Memory B cell (primary cell): ENCODE measurements around the gene UNC13B.
"Not testable (repeated sequence)": the region's sequence is repeated elsewhere in the genome, so short reads cannot be mapped to it uniquely, and the experiment has no call there.

Source experiments
- ATAC-seq: fragments of 150-1000 bp; cut with Tn5 transposase; 2 replicates; pipeline ENCODE4 v1.10.0; 2021; ENCODE audit warnings: low read depth, mild to moderate bottlenecking, moderate library complexity
- DNase-seq, 2 donors: peaks; one replicate each; pipeline ENCODE4 v3.0.0; 2022; ENCODE audit warnings: low spot score in 2 of 2
- H3K27ac Mint-ChIP-seq: one replicate; pipeline ENCODE4 v1.8.0; 2022; ENCODE audit warnings: mild to moderate bottlenecking, moderate library complexity, mixed read lengths
- H3K27me3 Mint-ChIP-seq: one replicate; pipeline ENCODE4 v1.8.0; 2022; ENCODE audit warnings: mixed read lengths
- H3K36me3 Mint-ChIP-seq: one replicate; pipeline ENCODE4 v1.8.0; 2022; ENCODE audit warnings: mild to moderate bottlenecking, mixed read lengths
- H3K4me1 Mint-ChIP-seq: one replicate; pipeline ENCODE4 v1.8.0; 2022; ENCODE audit warnings: mixed read lengths
- H3K4me3 Mint-ChIP-seq: one replicate; pipeline ENCODE4 v1.8.0; 2022; ENCODE audit warnings: mild to moderate bottlenecking, moderate library complexity, mixed read lengths
- H3K9me3 Mint-ChIP-seq: one replicate; pipeline ENCODE4 v1.8.0; 2022; ENCODE audit warnings: mixed read lengths

UNC13B gene

DNA sequence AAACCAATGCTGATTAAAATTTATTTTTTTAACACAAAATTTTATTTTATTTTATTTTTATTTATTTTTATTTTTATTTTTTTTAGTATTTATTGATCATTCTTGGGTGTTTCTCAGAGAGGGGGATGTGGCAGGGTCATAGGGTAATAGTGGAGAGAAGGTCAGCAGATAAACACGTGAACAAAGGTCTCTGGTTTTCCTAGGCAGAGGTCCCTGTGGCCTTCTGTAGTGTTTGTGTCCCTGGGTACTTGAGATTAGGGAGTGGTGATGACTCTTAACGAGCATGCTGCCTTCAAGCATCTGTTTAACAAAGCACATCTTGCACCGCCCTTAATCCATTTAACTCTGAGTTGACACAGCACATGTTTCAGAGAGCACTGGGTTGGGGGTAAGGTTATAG, 20.6 kb downstream of the UNC13B start:
- H3K27ac Mint-ChIP-seq, H3K9me3 Mint-ChIP-seq, ATAC-seq, DNase-seq, H3K27me3 Mint-ChIP-seq, H3K4me3 Mint-ChIP-seq, H3K36me3 Mint-ChIP-seq, H3K4me1 Mint-ChIP-seq: not testable (repeated sequence)

DNA sequence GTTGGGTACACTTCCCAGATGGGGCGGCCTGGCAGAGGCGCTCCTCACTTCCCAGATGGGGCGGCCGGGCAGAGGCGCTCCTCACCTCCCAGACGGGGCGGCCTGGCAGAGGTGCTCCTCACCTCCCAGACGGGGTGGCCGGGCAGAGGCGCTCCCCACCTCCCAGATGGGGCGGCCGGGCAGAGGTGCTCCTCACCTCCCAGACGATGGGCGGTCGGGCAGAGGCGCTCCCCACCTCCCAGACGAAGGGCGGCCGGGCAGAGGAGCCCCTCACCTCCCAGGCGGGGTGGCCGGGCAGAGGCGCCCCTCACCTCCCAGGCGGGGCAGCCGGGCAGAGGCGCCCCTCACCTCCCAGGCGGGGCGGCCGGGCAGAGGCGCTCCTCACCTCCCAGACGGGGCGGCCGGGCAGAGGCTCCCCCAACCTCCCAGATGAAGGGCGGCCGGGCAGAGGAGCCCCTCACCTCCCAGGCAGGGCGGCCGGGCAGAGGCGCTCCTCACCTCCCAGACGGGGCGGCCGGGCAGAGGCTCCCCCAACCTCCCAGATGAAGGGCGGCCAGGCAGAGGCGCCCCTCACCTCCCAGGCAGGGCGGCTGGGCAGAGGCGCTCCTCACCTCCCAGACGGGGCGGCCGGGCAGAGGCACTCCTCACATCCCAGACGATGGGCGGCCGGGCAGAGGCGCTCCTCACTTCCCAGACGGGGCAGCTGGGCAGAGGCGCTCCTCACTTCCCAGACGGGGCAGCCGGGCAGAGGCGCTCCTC, 21.4 kb downstream of the UNC13B start:
- H3K27me3 Mint-ChIP-seq, H3K4me1 Mint-ChIP-seq, H3K27ac Mint-ChIP-seq, H3K4me3 Mint-ChIP-seq, DNase-seq, H3K9me3 Mint-ChIP-seq, ATAC-seq, H3K36me3 Mint-ChIP-seq: not testable (repeated sequence)

GRCh38 chr9:35183755-35184480, 22.1 kb downstream of the UNC13B start:
- DNase-seq, H3K4me3 Mint-ChIP-seq, H3K4me1 Mint-ChIP-seq, H3K9me3 Mint-ChIP-seq, ATAC-seq, H3K36me3 Mint-ChIP-seq, H3K27me3 Mint-ChIP-seq, H3K27ac Mint-ChIP-seq: not testable (repeated sequence)

- no peak for ATAC-seq
- Mint-ChIP-seq H3K27me3 (no peaks in the 10 kb centered on the region), H3K36me3 (no peaks in the 10 kb centered on the region), H3K27ac (no peak overlapping the region), H3K4me3 (no peak overlapping the region), H3K4me1 (no peaks in the 10 kb centered on the region), H3K9me3 (peaks cover 4% of the 10 kb centered on the region)
- DNase-seq: no peak
Measured at GRCh38 chr9:35186524-35186923, 24.7 kb downstream of the UNC13B start.

DNA sequence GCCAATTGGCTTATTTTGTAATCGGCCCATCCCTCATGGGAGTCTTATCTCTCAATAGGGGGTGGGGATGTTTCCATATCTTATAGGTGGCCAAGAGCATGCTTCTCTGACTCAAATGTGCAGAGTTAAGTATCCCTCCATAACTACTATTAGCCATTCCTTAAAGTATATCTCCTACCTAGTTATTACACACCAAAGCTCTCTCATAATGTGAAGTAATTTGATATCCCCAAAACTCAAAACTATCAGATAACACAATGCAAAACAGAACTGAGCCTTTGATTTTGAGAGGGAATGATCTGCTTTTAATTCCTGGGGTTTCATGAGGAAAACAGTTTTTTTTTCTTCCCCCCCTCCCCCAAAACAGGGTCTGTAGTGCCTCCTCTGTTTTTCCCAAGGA, 28.4 kb downstream of the UNC13B start:
- peaks cover 1% of the 10 kb centered on the region for H3K36me3 Mint-ChIP-seq
- peaks cover 1% of the 10 kb centered on the region for H3K27me3 Mint-ChIP-seq
- peaks cover 16% of the 10 kb centered on the region for H3K9me3 Mint-ChIP-seq
- ATAC-seq (no peak), DNase-seq (no peak)
- H3K4me1 Mint-ChIP-seq: no peaks in the 10 kb centered on the region
- H3K4me3 Mint-ChIP-seq: no peak overlapping the region
- H3K27ac Mint-ChIP-seq: no peak overlapping the region

DNA sequence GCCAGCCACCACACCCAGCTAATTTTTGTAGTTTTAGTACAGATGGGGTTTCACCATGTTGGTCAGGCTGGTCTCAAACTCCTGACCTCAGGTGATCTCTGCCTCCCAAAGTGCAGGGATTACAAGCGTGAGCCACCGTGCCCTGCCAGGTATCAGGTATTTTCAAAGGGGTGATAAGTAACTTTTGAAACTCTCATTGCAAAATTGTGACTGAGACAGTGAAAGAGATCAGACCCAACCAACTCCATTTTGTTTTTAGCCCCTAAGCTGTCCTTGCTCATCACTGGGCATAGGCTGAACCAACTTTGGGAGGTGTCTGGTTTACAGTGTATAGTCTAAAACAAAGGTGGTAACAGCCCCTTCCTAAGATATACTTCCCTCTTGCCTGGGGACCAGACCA, 29.3 kb downstream of the UNC13B start:
- H3K9me3 Mint-ChIP-seq: peaks cover 16% of the 10 kb centered on the region
- no peak for ATAC-seq
- H3K27ac Mint-ChIP-seq: no peak overlapping the region
- peaks cover 1% of the 10 kb centered on the region for H3K27me3 Mint-ChIP-seq
- no peaks in the 10 kb centered on the region for H3K4me1 Mint-ChIP-seq
- DNase-seq: no peak
- peaks cover 1% of the 10 kb centered on the region for H3K36me3 Mint-ChIP-seq
- no peak overlapping the region for H3K4me3 Mint-ChIP-seq

- no peak for ATAC-seq
- H3K4me1 Mint-ChIP-seq: no peaks in the 10 kb centered on the region
- peaks cover 4% of the 10 kb centered on the region for H3K27me3 Mint-ChIP-seq
- DNase-seq: no peak
- peaks cover 1% of the 10 kb centered on the region for H3K36me3 Mint-ChIP-seq
- H3K9me3 Mint-ChIP-seq: peaks cover 17% of the 10 kb centered on the region
- H3K4me3 Mint-ChIP-seq: no peak overlapping the region
- H3K27ac Mint-ChIP-seq: no peak overlapping the region
Measured at GRCh38 chr9:35193762-35194161, 32.0 kb downstream of the UNC13B start.

DNA sequence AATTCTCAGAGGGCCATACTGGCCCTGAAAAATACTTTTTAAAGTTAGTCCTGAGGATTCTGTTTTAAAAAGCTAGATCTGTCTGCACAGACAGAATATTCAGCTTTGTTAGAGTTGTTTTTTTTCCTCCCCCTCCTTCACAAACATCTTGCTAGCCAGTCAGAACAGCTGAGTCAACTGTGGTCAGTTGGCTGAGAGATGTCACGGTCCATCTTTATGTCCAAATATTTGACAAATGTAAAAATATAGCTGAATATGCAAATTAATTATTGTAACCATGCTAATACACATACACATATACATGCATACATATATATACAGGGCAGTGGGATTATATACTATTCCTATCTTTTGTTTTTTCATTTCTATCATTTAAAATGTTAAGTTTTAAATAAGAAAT, 33.9 kb downstream of the UNC13B start:
- ATAC-seq (no peak), DNase-seq (no peak)
- no peak overlapping the region for H3K4me3 Mint-ChIP-seq
- peaks cover 4% of the 10 kb centered on the region for H3K27me3 Mint-ChIP-seq
- H3K9me3 Mint-ChIP-seq: peaks cover 17% of the 10 kb centered on the region
- no peaks in the 10 kb centered on the region for H3K4me1 Mint-ChIP-seq
- no peak overlapping the region for H3K27ac Mint-ChIP-seq
- peaks cover 1% of the 10 kb centered on the region for H3K36me3 Mint-ChIP-seq

DNA sequence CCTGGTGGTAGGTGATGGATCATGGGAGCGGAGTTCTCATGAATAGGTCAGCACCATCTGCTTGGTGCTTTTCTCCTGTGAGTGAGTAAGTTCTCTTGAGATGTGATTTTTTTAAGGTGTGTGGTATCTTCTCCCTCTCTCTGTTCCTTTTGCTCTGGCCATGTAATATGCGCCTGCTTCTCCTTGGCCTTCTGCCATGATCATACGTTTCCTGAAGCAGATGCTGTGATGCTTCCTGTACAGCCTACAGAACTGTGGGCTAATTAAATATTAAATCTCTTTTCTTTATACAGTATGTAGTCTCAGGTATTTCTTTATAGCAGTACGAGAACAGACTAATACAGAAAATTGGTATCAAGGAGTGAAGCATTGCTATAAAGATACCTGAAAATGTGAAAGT, 36.4 kb downstream of the UNC13B start:
- H3K36me3 Mint-ChIP-seq: peaks cover 4% of the 10 kb centered on the region
- H3K4me1 Mint-ChIP-seq: no peaks in the 10 kb centered on the region
- H3K9me3 Mint-ChIP-seq: peaks cover 16% of the 10 kb centered on the region
- ATAC-seq (no peak), DNase-seq (no peak)
- no peak overlapping the region for H3K4me3 Mint-ChIP-seq
- H3K27ac Mint-ChIP-seq: no peak overlapping the region
- peaks cover 9% of the 10 kb centered on the region for H3K27me3 Mint-ChIP-seq

GRCh38 chr9:35203528-35203927, 41.7 kb downstream of the UNC13B start:
- Mint-ChIP-seq H3K27me3 (peaks cover 8% of the 10 kb centered on the region), H3K4me1 (no peaks in the 10 kb centered on the region), H3K27ac (no peak overlapping the region), H3K4me3 (no peak overlapping the region), H3K36me3 (peaks cover 3% of the 10 kb centered on the region), H3K9me3 (peaks cover 19% of the 10 kb centered on the region)
- DNase-seq (no peak), ATAC-seq (no peak)

DNA sequence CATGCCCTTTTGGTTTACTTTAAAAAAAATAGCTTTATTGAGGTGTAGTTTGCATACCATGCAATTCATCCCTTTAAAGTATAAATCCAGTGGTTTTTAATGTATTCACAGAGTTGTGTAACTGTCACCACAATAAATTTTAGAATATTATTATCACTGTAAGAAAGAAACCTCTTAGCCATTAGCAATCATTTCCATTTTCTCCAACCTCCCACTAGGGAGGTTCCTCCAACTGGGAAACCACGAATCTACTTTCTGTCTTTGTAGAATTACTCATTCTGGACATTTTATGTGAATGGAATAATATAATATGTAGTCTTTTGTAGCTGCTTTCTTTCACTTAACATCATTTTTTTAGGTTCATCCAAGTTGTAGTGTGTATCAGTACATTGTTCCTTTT, 43.5 kb downstream of the UNC13B start:
- Mint-ChIP-seq H3K27me3 (peaks cover 9% of the 10 kb centered on the region), H3K27ac (no peak overlapping the region), H3K9me3 (peaks cover 19% of the 10 kb centered on the region), H3K36me3 (peaks cover 3% of the 10 kb centered on the region), H3K4me1 (no peaks in the 10 kb centered on the region), H3K4me3 (no peak overlapping the region)
- DNase-seq (no peak), ATAC-seq (no peak)

DNA sequence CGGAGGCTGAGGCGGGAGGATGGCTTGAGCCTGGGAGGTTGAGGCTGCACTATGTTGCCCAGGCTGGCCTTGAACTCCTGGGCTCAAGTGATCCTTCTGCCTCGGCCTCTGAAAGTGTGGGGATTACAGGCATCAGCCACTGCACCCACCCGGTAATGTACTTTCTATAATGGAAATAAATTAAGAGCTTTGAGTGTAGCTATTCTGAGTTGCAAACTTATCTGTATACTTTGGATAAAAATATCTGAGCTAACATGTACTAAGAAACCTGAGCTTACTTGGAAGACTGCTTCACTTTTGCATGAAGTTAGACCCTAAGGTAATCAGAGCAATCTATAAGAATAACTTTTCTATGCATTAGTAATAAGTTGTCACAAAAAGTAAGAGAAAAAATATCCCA, 50.0 kb downstream of the UNC13B start:
- no peak for DNase-seq
- Mint-ChIP-seq H3K27ac (no peak overlapping the region), H3K4me1 (no peaks in the 10 kb centered on the region), H3K36me3 (no peaks in the 10 kb centered on the region), H3K4me3 (no peak overlapping the region), H3K9me3 (peaks cover 1% of the 10 kb centered on the region), H3K27me3 (peaks cover 5% of the 10 kb centered on the region)
- no peak for ATAC-seq

DNA sequence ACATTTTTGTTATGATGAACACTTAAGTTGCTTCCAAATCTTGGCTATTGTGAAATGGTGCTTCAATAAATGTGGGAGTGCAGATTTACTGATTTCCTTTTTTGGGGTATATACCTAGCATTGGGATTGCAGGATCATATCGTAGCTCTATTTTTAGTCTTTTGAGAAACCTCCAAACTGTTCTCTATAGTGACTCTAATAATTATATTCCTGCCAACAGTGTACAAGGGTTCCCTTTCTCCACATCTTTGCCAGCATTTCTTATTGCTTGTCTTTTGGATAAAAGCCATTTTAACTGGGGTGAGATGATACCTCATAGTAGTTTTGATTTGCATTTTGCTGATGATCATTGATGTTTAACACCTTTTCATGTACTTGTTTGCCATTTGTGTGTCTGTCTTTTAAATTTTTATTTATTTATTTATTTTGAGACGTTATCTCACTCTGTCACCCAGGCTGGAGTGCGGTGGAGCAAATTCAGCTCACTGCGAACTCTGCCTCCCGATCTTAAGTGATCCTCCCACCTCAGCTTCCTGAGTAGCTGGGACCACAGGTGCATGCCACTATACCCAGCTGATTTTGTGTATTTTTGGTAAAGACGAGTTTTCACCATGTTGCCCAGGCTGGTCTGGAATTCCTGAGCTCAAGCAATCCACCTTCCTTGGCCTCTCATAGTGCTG, 59.0 kb downstream of the UNC13B start:
- Mint-ChIP-seq H3K4me1 (no peaks in the 10 kb centered on the region), H3K27me3 (no peaks in the 10 kb centered on the region), H3K36me3 (no peaks in the 10 kb centered on the region), H3K9me3 (peaks cover 9% of the 10 kb centered on the region), H3K4me3 (no peak overlapping the region), H3K27ac (no peak overlapping the region)
- DNase-seq (no peak), ATAC-seq (no peak)

GRCh38 chr9:35225677-35226076, 63.9 kb downstream of the UNC13B start:
- Mint-ChIP-seq H3K9me3 (peaks cover 6% of the 10 kb centered on the region), H3K27ac (no peak overlapping the region), H3K36me3 (no peaks in the 10 kb centered on the region), H3K4me3 (no peak overlapping the region), H3K4me1 (no peaks in the 10 kb centered on the region), H3K27me3 (peaks cover 5% of the 10 kb centered on the region)
- no peak for DNase-seq
- ATAC-seq: no peak
